SK-N-SH treated with all-trans-retinoic acid at 6 μM for 48 hours (cell line): ENCODE measurements around the gene HDAC4.

Source experiments
- ARNTL ChIP-seq: fragments of 450-650 bp; formaldehyde crosslinking; IDR thresholded peaks from 2 replicates; pipeline ENCODE4 v1.5.0; 2020; ENCODE audit warnings: low read depth, mild to moderate bottlenecking, moderate library complexity, borderline replicate concordance
- CREB5 ChIP-seq: fragments of 250-450 bp; sonication (Bioruptor Pico); IDR thresholded peaks from 2 replicates; pipeline ENCODE4 v1.5.1; 2020; ENCODE audit warnings: low read depth, mild to moderate bottlenecking, moderate library complexity
- TSHZ2 ChIP-seq: fragments of 250-450 bp; sonication (Bioruptor Pico); IDR thresholded peaks from 2 replicates; pipeline ENCODE4 v1.5.0; 2020; ENCODE audit warnings: mild to moderate bottlenecking, moderate library complexity
- ZC3H10 ChIP-seq: fragments of 250-450 bp; sonication (Bioruptor Pico); IDR thresholded peaks from 2 replicates; pipeline ENCODE4 v1.5.1; 2021; ENCODE audit warnings: mild to moderate bottlenecking, moderate library complexity
- ZFP3 ChIP-seq: fragments of 250-450 bp; sonication (Bioruptor Pico); IDR thresholded peaks from 2 replicates; pipeline ENCODE4 v1.5.0; 2020; ENCODE audit warnings: mild to moderate bottlenecking, moderate library complexity
- ZFP30 ChIP-seq: fragments of 450-650 bp; formaldehyde crosslinking; IDR thresholded peaks from 2 replicates; pipeline ENCODE4 v1.5.0; 2022; ENCODE audit warnings: mild to moderate bottlenecking, moderate library complexity
- ZNF565 ChIP-seq: fragments of 450-650 bp; formaldehyde crosslinking; conservative IDR thresholded peaks from 2 replicates; pipeline ENCODE4 v1.5.0; 2020; ENCODE audit warnings: low read depth, mild to moderate bottlenecking, moderate library complexity
- ZNF70 ChIP-seq: fragments of 450-650 bp; formaldehyde crosslinking; IDR thresholded peaks from 2 replicates; pipeline ENCODE4 v1.5.0; 2020; ENCODE audit warnings: mild to moderate bottlenecking, moderate library complexity
- ZNF8 ChIP-seq: fragments of 450-650 bp; formaldehyde crosslinking; IDR thresholded peaks from 2 replicates; pipeline ENCODE4 v1.5.0; 2020; ENCODE audit warnings: mild to moderate bottlenecking, moderate library complexity

GRCh38 chr2:239307221-239307569, 93.6 kb downstream of the HDAC4 start:
- TF ChIP-seq ZFP3 (CRISPR knock-in tag) (no peak), TSHZ2 (CRISPR knock-in tag) (no peak), ZC3H10 (CRISPR knock-in tag) (no peak), ZNF8 (CRISPR knock-in tag) (no peak), ZNF70 (no peak), ZNF565 (CRISPR knock-in tag) (no peak), ARNTL (CRISPR knock-in tag) (no peak), CREB5 (CRISPR knock-in tag) (no peak), ZFP30 (no peak)
